ENCODE results near the gene TRIP13.
A peak's percentile ranks its signal among the peaks of the same experiment; 100 is the strongest.
"Not testable (repeated sequence)": the region's sequence is repeated elsewhere in the genome, so short reads cannot be mapped to it uniquely, and the experiment has no call there.

The TRIP13 gene

DNA sequence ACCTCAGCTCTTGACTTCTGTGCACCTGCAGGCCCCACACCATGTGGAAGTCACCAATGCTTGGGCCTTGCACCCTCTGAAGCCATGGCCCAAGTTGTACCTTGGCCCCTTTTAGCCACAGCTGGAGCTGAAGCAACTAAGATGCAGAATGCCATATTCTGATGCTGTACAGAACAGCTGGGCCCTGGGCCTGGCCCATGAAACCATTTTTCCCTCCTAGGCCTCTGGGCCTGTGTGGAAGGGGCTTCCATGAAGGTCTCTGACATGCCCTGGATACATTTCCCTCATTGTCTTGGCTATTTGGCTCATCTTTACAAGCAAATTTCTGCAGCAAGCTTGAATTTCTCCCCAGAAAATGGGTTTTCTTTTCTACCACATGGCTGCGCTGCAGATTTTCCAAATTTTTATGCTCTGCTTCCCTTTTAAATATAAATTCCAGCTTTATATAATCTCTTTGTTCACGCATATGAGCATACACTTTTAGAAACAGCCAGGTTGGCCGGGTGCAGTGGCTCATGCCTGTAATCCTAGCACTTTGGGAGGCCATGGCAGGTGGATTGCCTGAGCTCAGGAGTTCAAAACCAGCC is 41.8 kb downstream of the TRIP13 start:
- DNase-seq; H3K9me3 ChIP-seq; H3K4me3 ChIP-seq (ENCODE audit: low read depth, low read length); H3K4me1 ChIP-seq; H3K27me3 ChIP-seq; H3K36me3 ChIP-seq: not testable (repeated sequence)
- TF ChIP-seq, protein P1, sequence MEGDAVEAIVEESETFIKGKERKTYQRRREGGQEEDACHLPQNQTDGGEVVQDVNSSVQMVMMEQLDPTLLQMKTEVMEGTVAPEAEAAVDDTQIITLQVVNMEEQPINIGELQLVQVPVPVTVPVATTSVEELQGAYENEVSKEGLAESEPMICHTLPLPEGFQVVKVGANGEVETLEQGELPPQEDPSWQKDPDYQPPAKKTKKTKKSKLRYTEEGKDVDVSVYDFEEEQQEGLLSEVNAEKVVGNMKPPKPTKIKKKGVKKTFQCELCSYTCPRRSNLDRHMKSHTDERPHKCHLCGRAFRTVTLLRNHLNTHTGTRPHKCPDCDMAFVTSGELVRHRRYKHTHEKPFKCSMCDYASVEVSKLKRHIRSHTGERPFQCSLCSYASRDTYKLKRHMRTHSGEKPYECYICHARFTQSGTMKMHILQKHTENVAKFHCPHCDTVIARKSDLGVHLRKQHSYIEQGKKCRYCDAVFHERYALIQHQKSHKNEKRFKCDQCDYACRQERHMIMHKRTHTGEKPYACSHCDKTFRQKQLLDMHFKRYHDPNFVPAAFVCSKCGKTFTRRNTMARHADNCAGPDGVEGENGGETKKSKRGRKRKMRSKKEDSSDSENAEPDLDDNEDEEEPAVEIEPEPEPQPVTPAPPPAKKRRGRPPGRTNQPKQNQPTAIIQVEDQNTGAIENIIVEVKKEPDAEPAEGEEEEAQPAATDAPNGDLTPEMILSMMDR (IDR thresholded peaks at IDR 0.05; ENCODE audit: low read depth, low read length) = peak; percentile 19; the same call in 1 of the 2 replicates

DNA sequence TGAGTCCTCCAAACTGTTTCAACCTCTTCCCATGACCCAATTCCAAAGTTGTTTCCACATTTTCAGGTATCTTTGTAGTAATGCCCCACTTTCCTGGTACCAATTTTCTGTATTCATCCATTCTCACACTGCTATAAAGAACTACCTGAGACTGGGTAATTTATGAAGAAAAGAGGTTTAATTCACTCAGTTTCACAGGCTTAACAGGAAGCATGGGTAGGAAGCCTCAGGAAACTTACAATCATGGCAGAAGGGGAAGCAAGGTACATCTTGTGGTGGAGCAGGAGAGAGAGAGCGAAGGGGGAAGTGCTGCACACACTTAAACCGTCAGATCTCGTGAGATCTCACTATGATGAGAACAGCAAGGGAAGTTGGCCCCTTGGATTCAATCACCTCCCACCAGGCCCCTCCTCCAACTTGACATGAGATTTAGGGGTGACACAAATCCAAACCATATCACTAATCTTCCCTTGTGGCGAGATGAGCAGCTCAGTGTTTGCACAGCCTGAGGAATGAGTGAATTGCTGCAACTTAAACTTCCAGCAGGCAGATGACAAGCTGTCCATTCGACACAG is 42.9 kb downstream of the TRIP13 start:
- Histone ChIP-seq H3K4me1 (no peaks in the 10 kb centered on the region), H3K9me3 (no peaks in the 10 kb centered on the region), H3K27me3 (no peaks in the 10 kb centered on the region), H3K4me3 (ENCODE audit: low read depth, low read length) (no peak overlapping the region), H3K36me3 (no peaks in the 10 kb centered on the region)
- TF ChIP-seq, protein P1 (IDR thresholded peaks at IDR 0.05; ENCODE audit: low read depth, low read length) = no peak
- no peak for DNase-seq

- TF ChIP-seq, protein P1 (IDR thresholded peaks at IDR 0.05; ENCODE audit: low read depth, low read length) = no peak
- no peaks in the 10 kb centered on the region for H3K4me1 ChIP-seq
- no peak overlapping the region for H3K4me3 ChIP-seq (ENCODE audit: low read depth, low read length)
- H3K36me3 ChIP-seq = no peaks in the 10 kb centered on the region
- H3K9me3 ChIP-seq = no peaks in the 10 kb centered on the region
- DNase-seq = no peak
- no peaks in the 10 kb centered on the region for H3K27me3 ChIP-seq
Measured at GRCh38 chr5:936149-937144, 43.8 kb downstream of the TRIP13 start.

GRCh38 chr5:937151-937924 is 44.7 kb downstream of the TRIP13 start:
- Histone ChIP-seq H3K27me3 (no peaks in the 10 kb centered on the region), H3K4me1 (no peaks in the 10 kb centered on the region), H3K4me3 (ENCODE audit: low read depth, low read length) (no peak overlapping the region), H3K36me3 (no peaks in the 10 kb centered on the region), H3K9me3 (no peaks in the 10 kb centered on the region)
- TF ChIP-seq, protein P1 (IDR thresholded peaks at IDR 0.05; ENCODE audit: low read depth, low read length) = no peak
- DNase-seq = no peak

GRCh38 chr5:939368-939767 is 46.7 kb downstream of the TRIP13 start:
- Histone ChIP-seq H3K27me3 (no peaks in the 10 kb centered on the region), H3K4me1 (no peaks in the 10 kb centered on the region), H3K4me3 (ENCODE audit: low read depth, low read length) (no peak overlapping the region), H3K9me3 (no peaks in the 10 kb centered on the region), H3K36me3 (no peaks in the 10 kb centered on the region)
- TF ChIP-seq, protein P1 (IDR thresholded peaks at IDR 0.05; ENCODE audit: low read depth, low read length) = no peak
- DNase-seq = no peak

DNA sequence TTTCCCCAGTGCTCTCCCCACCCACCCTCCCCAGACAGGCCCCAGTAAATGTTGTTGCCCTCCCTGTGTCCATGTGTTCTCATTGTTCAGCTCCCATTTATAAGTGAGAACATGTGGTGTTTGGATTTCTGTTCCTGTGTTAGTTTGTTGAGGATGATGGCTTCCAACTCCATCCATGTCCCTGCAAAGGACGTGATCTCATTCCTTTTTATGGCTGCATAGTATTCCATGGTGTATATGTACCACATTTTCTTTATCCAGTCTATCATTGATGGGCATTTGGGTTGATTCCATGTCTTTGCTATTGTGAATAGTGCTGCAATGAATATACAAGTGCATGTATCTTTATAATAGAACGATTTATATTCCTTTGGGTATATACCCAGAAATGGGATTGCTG is 48.1 kb downstream of the TRIP13 start:
- not testable (repeated sequence) for H3K36me3 ChIP-seq; H3K4me3 ChIP-seq (ENCODE audit: low read depth, low read length); H3K4me1 ChIP-seq; DNase-seq; H3K9me3 ChIP-seq; H3K27me3 ChIP-seq

All from BE2C (cell line).